Measurements from ENCODE around the gene LYRM4. TPM values are rescaled to one million over a fixed set of nuclear protein-coding genes. Genes with fewer than 3 reads are reported as not detected.

Gene LYRM4
- polyA plus RNA-seq, 1 donor (not counting 4 experiments of a cell fraction or from before 2014, with no cell fraction given): 41.1 TPM

GRCh38 chr6:5149159-5149704, 111.5 kb downstream of the LYRM4 start:
- Histone ChIP-seq H3K4me1 (ENCODE audit: control insufficient read depth, extremely low read depth, insufficient read depth, low read length) (peaks cover 15% of the 10 kb centered on the region), H2AFZ (ENCODE audit: control insufficient read depth, low read length) (no peak overlapping the region), H3K9me1 (ENCODE audit: control insufficient read depth, extremely low read depth, insufficient read depth, low read length) (no peaks in the 10 kb centered on the region), H3K4me3 (ENCODE audit: control insufficient read depth in 2 of 3, extremely low read depth in 1 of 3, insufficient read depth in 2 of 3, low read depth in 1 of 3, low read length in 3 of 3) (no peak overlapping the region), H3K79me2 (ENCODE audit: control insufficient read depth, insufficient read depth, low read length) (no peaks in the 10 kb centered on the region), H4K20me1 (ENCODE audit: control insufficient read depth, extremely low read depth, insufficient read depth, low read length) (no peaks in the 10 kb centered on the region), H3K9ac (ENCODE audit: control insufficient read depth, extremely low read depth, insufficient read depth, low read length) (no peak overlapping the region), H3K4me2 (ENCODE audit: control insufficient read depth, extremely low read depth, insufficient read depth, low read depth, low read length) (no peak overlapping the region), H3K9me3 (ENCODE audit: control insufficient read depth, low read depth, low read length) (no peaks in the 10 kb centered on the region), H3K36me3 (ENCODE audit: control insufficient read depth in 2 of 2, extremely low read depth in 1 of 2, insufficient read depth in 2 of 2, low read length in 2 of 2) (peaks cover 0 to 2% of the 10 kb centered on the region in 2 experiments), H3K27ac (ENCODE audit: control insufficient read depth, insufficient read depth, low read length) (no peak overlapping the region), H3K27me3 (ENCODE audit: control insufficient read depth, extremely low read depth, insufficient read depth, low read length) (no peaks in the 10 kb centered on the region)
- no peak for TF ChIP-seq CTCF (optimal IDR thresholded peaks at IDR 0.05 in 1 of 3, IDR thresholded peaks at IDR 0.05 in 1 of 3, conservative IDR thresholded peaks at IDR 0.05 in 1 of 3; ENCODE audit: extremely low read depth in 1 of 3, insufficient read depth in 2 of 3, low read length in 3 of 3)
- no peak for TF ChIP-seq EZH2 (IDR thresholded peaks at IDR 0.05; ENCODE audit: low read length)
- no peak for FAIRE-seq
- dilution Hi-C loops (cut with MboI; ENCODE audit: extremely low pct_ligation_motif_present, low sequenced_read_pairs): no loop called here
- no peak for DNase-seq (ENCODE audit: low read depth, low spot score)

GRCh38 chr6:5146398-5146797, 114.4 kb downstream of the LYRM4 start:
- H3K9ac ChIP-seq (ENCODE audit: control insufficient read depth, extremely low read depth, insufficient read depth, low read length): no peak overlapping the region
- FAIRE-seq (no peak), DNase-seq (ENCODE audit: low read depth, low spot score) (no peak)
- no peaks in the 10 kb centered on the region for H3K27me3 ChIP-seq (ENCODE audit: control insufficient read depth, extremely low read depth, insufficient read depth, low read length)
- no peak overlapping the region for H3K27ac ChIP-seq (ENCODE audit: control insufficient read depth, insufficient read depth, low read length)
- no peaks in the 10 kb centered on the region for H4K20me1 ChIP-seq (ENCODE audit: control insufficient read depth, extremely low read depth, insufficient read depth, low read length)
- H3K4me3 ChIP-seq (ENCODE audit: control insufficient read depth in 2 of 3, extremely low read depth in 1 of 3, insufficient read depth in 2 of 3, low read depth in 1 of 3, low read length in 3 of 3): no peak overlapping the region
- dilution Hi-C loops (cut with MboI; ENCODE audit: extremely low pct_ligation_motif_present, low sequenced_read_pairs): no loop called here
- H3K36me3 ChIP-seq (ENCODE audit: control insufficient read depth in 2 of 2, extremely low read depth in 1 of 2, insufficient read depth in 2 of 2, low read length in 2 of 2): peaks cover 0 to 4% of the 10 kb centered on the region in 2 experiments
- H3K4me2 ChIP-seq (ENCODE audit: control insufficient read depth, extremely low read depth, insufficient read depth, low read depth, low read length): no peak overlapping the region
- no peaks in the 10 kb centered on the region for H3K9me1 ChIP-seq (ENCODE audit: control insufficient read depth, extremely low read depth, insufficient read depth, low read length)
- no peak overlapping the region for H2AFZ ChIP-seq (ENCODE audit: control insufficient read depth, low read length)
- TF ChIP-seq EZH2 (IDR thresholded peaks at IDR 0.05; ENCODE audit: low read length) (no peak), CTCF (optimal IDR thresholded peaks at IDR 0.05 in 1 of 3, IDR thresholded peaks at IDR 0.05 in 1 of 3, conservative IDR thresholded peaks at IDR 0.05 in 1 of 3; ENCODE audit: extremely low read depth in 1 of 3, insufficient read depth in 2 of 3, low read length in 3 of 3) (no peak)
- peaks cover 2% of the 10 kb centered on the region for H3K4me1 ChIP-seq (ENCODE audit: control insufficient read depth, extremely low read depth, insufficient read depth, low read length)
- no peaks in the 10 kb centered on the region for H3K79me2 ChIP-seq (ENCODE audit: control insufficient read depth, insufficient read depth, low read length)
- H3K9me3 ChIP-seq (ENCODE audit: control insufficient read depth, low read depth, low read length): no peaks in the 10 kb centered on the region
